OCI-LY3 (cell line): ENCODE measurements around the gene GOSR1.

Source experiments
- H2AFZ ChIP-seq: fragments of 200-600, 300-600 bp; shearing (Covaris generic); 2 replicates; pipeline ENCODE4 v1.6.0; 2014; ENCODE audit warnings: antibody characterized with exemption, low read depth, low read length
- H3K27ac ChIP-seq: fragments of 200-600, 300-600 bp; sonication (generic); 2 replicates; pipeline ENCODE4 v1.5.1; 2014; ENCODE audit warnings: mild to moderate bottlenecking, low read length, moderate library complexity, mixed read lengths
- H3K27me3 ChIP-seq: fragments of 200-600, 300-600 bp; sonication (generic); 2 replicates; pipeline ENCODE4 v1.6.1; 2014; ENCODE audit warnings: low read depth, low read length, mixed read lengths
- H3K36me3 ChIP-seq: fragments of 200-600, 300-600 bp; sonication (generic); replicated peaks from 2 replicates; pipeline ENCODE3; 2014; ENCODE audit warnings: low read depth, low read length, mixed read lengths
- H3K4me1 ChIP-seq: fragments of 300-600, 200-600 bp; sonication (generic); 2 replicates; pipeline ENCODE4 v1.6.1; 2014; ENCODE audit warnings: low read length, mixed read lengths
- H3K4me2 ChIP-seq: fragments of 200-600, 300-600 bp; sonication (generic); 2 replicates; pipeline ENCODE4 v1.6.1; 2014; ENCODE audit warnings: low read length, mixed read lengths
- H3K4me3 ChIP-seq: fragments of 300-600, 200-600 bp; sonication (generic); 2 replicates; pipeline ENCODE4 v1.5.1; 2014; ENCODE audit warnings: antibody characterized with exemption, mild to moderate bottlenecking, low read length, moderate library complexity
- H3K79me2 ChIP-seq: fragments of 300-600, 200-600 bp; shearing (Covaris generic); 2 replicates; pipeline ENCODE4 v1.6.1; 2014; ENCODE audit warnings: mild to moderate bottlenecking, low read length, mixed read lengths
- H3K9ac ChIP-seq: fragments of 300-600, 200-600 bp; shearing (Covaris generic); 2 replicates; pipeline ENCODE4 v1.6.0; 2014; ENCODE audit warnings: mild to moderate bottlenecking, low read length, moderate library complexity
- H3K9me3 ChIP-seq: fragments of 200-600, 300-600 bp; shearing (Covaris generic); 2 replicates; pipeline ENCODE4 v1.6.1; 2014; ENCODE audit warnings: low read length, mixed read lengths; ENCODE audit not compliant: insufficient read depth
- H4K20me1 ChIP-seq: fragments of 200-600, 300-600 bp; sonication (generic); 2 replicates; pipeline ENCODE4 v1.6.1; 2016; ENCODE audit warnings: low read length, mixed read lengths; ENCODE audit not compliant: insufficient read depth
- EZH2phosphoT487 ChIP-seq: fragments of 200-600 bp; shearing (Covaris generic); IDR thresholded peaks from 2 replicates; pipeline ENCODE4 v1.6.1; 2018; ENCODE audit warnings: antibody characterized with exemption, mixed run types, low read depth
- TF ChIP-seq, protein P1 (sequence below): fragments of 200-600, 300-600 bp; sonication (generic); IDR thresholded peaks from 2 replicates; pipeline ENCODE4 v1.5.1; 2014; ENCODE audit warnings: antibody characterized with exemption, low read length, low read depth

Gene GOSR1

DNA sequence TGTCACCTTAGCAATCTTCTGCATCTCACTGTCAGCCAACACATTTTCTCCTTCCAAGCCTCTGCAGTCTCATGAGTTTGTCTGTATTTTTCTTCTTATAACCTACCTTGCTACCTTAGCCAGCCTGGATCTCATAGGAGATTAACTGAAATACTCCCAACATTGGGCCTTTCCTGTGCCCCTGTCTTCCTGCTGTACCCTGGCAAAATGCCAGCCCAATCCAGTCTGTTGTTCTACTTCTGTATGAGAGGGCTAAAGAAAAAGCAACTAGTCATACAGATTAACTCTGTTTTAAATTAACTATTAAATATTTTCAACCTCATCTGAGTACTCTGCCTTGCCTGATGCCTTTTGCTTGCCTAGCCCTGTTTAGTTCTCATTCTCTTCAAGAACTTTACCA, 18.4 kb downstream of the GOSR1 start:
- Histone ChIP-seq H3K79me2 (no peaks in the 10 kb centered on the region), H3K4me3 (no peak overlapping the region), H3K9ac (no peak overlapping the region), H2AFZ (no peak overlapping the region), H3K36me3 (peaks cover 39% of the 10 kb centered on the region), H3K27me3 (no peaks in the 10 kb centered on the region), H3K4me1 (no peaks in the 10 kb centered on the region), H3K27ac (no peak overlapping the region), H3K9me3 (no peaks in the 10 kb centered on the region), H4K20me1 (no peaks in the 10 kb centered on the region), H3K4me2 (no peak overlapping the region)
- TF ChIP-seq, protein P1, sequence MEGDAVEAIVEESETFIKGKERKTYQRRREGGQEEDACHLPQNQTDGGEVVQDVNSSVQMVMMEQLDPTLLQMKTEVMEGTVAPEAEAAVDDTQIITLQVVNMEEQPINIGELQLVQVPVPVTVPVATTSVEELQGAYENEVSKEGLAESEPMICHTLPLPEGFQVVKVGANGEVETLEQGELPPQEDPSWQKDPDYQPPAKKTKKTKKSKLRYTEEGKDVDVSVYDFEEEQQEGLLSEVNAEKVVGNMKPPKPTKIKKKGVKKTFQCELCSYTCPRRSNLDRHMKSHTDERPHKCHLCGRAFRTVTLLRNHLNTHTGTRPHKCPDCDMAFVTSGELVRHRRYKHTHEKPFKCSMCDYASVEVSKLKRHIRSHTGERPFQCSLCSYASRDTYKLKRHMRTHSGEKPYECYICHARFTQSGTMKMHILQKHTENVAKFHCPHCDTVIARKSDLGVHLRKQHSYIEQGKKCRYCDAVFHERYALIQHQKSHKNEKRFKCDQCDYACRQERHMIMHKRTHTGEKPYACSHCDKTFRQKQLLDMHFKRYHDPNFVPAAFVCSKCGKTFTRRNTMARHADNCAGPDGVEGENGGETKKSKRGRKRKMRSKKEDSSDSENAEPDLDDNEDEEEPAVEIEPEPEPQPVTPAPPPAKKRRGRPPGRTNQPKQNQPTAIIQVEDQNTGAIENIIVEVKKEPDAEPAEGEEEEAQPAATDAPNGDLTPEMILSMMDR, result no peak
- TF ChIP-seq EZH2phosphoT487, result no peak

DNA sequence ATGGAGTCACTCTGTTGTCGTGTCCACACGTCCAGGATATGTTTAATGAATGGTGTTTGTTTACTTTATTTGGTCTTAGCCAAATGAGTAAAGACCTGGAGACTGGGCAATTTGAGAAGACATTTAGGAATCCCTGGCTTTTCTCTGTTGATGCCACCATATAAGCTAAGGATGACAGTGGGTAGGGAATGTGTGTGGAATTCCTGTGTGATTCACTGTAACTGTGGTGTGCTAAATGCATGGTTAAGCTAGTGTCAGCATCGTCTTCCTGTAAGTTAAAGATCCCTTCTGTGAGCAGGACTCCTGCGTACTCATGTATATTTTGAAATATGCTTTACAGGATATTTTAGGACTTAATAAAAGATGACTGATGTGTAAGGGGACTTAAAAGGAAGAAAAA, 26.4 kb downstream of the GOSR1 start:
- Histone ChIP-seq H3K9ac (no peak overlapping the region), H4K20me1 (no peaks in the 10 kb centered on the region; the same call in 1 of the 2 replicates), H3K4me3 (no peak overlapping the region), H3K27me3 (no peaks in the 10 kb centered on the region), H3K36me3 (peaks cover 40% of the 10 kb centered on the region), H3K4me1 (no peaks in the 10 kb centered on the region), H2AFZ (no peak overlapping the region), H3K4me2 (no peak overlapping the region), H3K9me3 (no peaks in the 10 kb centered on the region), H3K27ac (no peak overlapping the region), H3K79me2 (no peaks in the 10 kb centered on the region)
- TF ChIP-seq, protein P1, result no peak
- TF ChIP-seq EZH2phosphoT487, result no peak

DNA sequence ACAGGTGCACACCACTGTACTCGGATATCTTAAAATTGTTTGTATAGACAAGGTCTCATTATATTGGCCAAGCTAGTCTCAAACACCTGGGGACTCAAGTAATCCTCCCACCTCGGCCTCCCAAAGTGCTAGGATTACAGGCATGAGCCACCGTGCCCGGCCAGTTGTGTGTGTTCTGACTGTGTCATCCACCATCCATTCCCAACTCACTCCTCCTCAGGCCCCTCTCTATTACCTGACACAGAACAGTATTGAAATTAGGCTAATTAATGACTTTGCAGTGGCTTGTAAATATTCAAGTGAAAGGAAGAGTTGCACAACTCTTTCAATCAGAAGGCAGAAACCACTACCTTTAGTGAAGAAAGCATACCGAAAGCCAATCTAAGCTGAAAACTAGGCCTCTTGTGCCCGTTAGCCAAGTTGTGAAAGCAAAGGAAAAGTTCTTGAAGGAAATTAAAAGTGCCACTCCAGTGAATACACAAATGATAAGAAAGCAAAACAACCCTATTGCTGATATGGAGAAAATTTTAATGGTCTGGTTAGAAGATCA, 28.7 kb downstream of the GOSR1 start:
- TF ChIP-seq, protein P1, result no peak
- no peak for TF ChIP-seq EZH2phosphoT487
- H3K36me3 ChIP-seq, result peaks cover 29% of the 10 kb centered on the region

DNA sequence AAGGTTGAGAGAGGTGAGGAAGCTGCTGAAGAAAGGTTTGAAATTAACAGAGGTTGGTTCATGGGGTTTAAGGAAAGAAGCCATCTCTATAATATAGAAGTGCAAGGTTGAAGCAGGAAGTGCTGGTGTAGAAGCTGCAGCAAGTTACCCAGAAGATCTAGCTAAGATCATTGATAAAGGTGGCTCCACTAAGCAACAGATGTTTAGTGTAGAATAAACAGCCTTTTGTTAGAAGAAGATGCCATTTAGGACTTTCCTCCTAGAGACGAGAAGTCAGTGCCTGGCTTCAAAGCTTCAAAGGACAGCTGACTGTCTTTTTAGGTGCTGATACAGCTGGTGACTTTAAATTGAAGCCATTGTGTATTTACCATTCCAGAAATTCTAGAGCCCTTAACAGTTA, 29.3 kb downstream of the GOSR1 start:
- Histone ChIP-seq H3K27me3 (no peaks in the 10 kb centered on the region), H2AFZ (no peak overlapping the region), H3K27ac (no peak overlapping the region), H3K4me3 (no peak overlapping the region), H4K20me1 (no peaks in the 10 kb centered on the region; the same call in 1 of the 2 replicates), H3K4me1 (no peaks in the 10 kb centered on the region), H3K9me3 (no peaks in the 10 kb centered on the region), H3K36me3 (peaks cover 25% of the 10 kb centered on the region), H3K4me2 (no peak overlapping the region), H3K79me2 (no peaks in the 10 kb centered on the region), H3K9ac (no peak overlapping the region)
- TF ChIP-seq, protein P1, result no peak
- no peak for TF ChIP-seq EZH2phosphoT487

More for the DNA sequence above, 28.7 kb downstream of the GOSR1 start:
- Histone ChIP-seq H3K79me2 (no peaks in the 10 kb centered on the region), H3K4me3 (no peak overlapping the region), H2AFZ (no peak overlapping the region), H3K27ac (no peak overlapping the region), H3K9ac (no peak overlapping the region), H3K9me3 (no peaks in the 10 kb centered on the region), H4K20me1 (no peaks in the 10 kb centered on the region; the same call in 1 of the 2 replicates), H3K4me1 (no peaks in the 10 kb centered on the region), H3K4me2 (no peak overlapping the region), H3K27me3 (no peaks in the 10 kb centered on the region)
